ENCODE data around the gene SULT1B1. TPM values are rescaled to one million over a fixed set of nuclear protein-coding genes. Genes with fewer than 3 reads are reported as not detected.

SULT1B1 gene
- total RNA-seq, 1 donor from 2014 or later, result 0.89 TPM

DNA sequence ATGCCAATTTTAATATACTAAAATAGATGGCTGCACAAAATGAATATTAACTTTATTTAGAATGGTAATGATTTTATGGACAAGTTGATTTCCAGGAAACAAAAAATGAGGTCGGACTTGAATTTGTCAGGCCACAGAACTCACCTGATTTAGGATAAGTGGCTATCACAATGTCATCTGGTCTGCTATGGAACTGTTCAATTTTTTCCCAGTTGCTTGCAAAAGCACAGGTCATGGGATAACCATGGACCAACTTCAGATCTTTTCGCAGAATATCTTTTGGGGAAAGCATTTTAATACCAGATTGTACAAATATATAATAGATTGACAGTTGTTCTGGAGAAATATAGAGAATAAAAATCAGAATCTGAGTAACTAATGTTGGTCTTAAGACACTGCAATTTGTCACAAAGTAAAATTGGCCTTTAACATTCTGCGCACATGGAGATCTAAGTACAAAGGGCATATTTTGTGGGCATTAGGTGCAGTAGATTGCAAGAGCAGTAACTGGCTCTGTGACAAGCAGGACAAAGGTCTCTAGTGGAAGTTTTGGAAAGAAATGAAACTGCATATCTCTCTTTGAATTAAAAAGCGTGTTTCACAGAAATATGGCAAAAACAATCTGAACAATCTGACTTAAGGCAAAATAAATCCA is 5.4 kb downstream of the SULT1B1 start:
- ATAC-seq (ENCODE audit: poor library complexity), result no peak
- DNase-seq, result no peak
- intact Hi-C loops (cut with DNase I), result no loop called here

DNA sequence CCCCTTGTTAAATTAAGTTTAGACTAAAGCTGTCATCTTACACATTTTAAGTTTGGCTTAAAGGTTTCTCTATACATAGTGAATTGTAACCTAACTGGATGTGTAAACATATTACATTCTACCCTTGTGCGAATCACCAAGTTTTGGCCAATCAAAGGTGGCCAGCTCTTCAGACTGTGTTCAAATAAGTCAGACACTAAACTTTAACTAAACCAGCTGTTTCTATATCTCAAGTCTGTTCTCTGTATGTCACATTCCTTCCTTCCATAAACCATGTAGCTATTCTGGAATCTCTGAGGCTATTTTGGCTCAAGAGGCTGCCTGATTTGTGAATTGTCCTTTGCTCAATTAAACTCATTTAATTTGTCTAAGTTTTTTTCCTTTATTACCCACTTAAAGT is 6.7 kb downstream of the SULT1B1 start:
- ATAC-seq (ENCODE audit: poor library complexity) (no peak), DNase-seq (no peak)
- intact Hi-C loops (cut with DNase I), result no loop called here

- no peak for ATAC-seq (ENCODE audit: poor library complexity)
Measured at GRCh38 chr4:69750346-69750745, 10.1 kb downstream of the SULT1B1 start.

GRCh38 chr4:69749771-69750170 is 10.6 kb downstream of the SULT1B1 start:
- intact Hi-C loops (cut with DNase I), result no loop called here
- no peak for ATAC-seq (ENCODE audit: poor library complexity)
- DNase-seq, result no peak

More at GRCh38 chr4:69750346-69750745, 10.1 kb downstream of the SULT1B1 start:
- DNase-seq, result no peak
- intact Hi-C loops (cut with DNase I), result no loop called here

DNA sequence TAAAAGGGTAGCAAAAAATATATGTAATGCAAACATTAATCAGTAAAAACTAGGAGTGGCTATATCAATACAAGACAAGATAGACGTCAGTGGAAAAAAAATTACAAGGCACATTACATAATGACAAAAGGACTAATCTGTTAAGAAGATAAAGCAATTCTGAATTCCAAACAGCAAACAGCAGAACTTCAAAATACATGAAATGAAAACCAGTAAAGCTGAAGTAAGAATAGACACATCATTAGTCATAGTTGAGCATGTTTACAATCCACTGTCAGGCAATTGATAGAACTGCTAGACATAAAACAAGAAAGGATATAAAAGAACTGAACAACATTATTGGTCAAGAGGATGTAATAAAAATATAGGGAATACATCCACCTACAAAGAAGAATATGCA is 12.2 kb downstream of the SULT1B1 start:
- ATAC-seq (ENCODE audit: poor library complexity) (no peak), DNase-seq (no peak)
- intact Hi-C loops (cut with DNase I), result no loop called here

- no peak for ATAC-seq (ENCODE audit: poor library complexity)
- no peak for DNase-seq
- intact Hi-C loops (cut with DNase I), result no loop called here
Measured at GRCh38 chr4:69744157-69744478, 16.3 kb downstream of the SULT1B1 start.

DNA sequence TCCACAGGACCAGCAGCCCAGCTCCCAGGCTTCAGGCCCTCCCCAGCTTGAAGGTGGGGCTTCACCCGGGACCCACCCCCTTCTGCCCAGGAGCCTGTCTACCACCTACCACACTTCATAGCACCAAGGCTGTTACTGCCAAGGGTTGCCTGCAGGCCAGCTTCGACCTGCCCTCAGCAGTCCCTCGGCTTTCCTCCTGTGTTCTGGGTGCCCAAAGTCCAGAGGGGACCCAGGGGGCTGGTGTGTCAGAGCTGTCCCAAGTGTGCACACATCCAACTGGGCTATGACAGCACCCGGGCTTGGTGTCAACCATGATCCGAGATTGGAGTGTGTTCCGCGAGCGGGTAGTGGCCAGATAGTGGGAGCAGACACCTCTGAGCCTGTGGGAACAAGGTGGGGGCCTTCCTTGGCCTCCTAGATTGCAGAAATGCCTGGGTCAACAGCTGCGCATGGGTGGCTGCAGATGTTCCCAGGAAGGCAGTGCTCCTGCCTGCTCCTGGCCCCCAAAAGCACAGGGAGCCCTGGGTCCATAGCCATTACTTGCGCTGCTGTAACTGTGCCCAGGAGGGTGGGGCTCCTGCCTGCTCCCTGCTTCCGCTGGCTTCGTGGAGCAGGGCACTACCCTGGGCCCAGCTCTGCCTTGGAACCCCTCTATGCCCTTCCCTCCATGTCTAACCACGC is 16.8 kb downstream of the SULT1B1 start:
- intact Hi-C loops (cut with DNase I), result no loop called here
- no peak for DNase-seq
- ATAC-seq (ENCODE audit: poor library complexity), result no peak

GRCh38 chr4:69742596-69742995 is 17.8 kb downstream of the SULT1B1 start:
- ATAC-seq (ENCODE audit: poor library complexity), result no peak
- no peak for DNase-seq
- intact Hi-C loops (cut with DNase I), result no loop called here

- intact Hi-C loops (cut with DNase I), result no loop called here
- ATAC-seq (ENCODE audit: poor library complexity), result no peak
- DNase-seq, result no peak
Measured at GRCh38 chr4:69738872-69739271, 21.5 kb downstream of the SULT1B1 start.

DNA sequence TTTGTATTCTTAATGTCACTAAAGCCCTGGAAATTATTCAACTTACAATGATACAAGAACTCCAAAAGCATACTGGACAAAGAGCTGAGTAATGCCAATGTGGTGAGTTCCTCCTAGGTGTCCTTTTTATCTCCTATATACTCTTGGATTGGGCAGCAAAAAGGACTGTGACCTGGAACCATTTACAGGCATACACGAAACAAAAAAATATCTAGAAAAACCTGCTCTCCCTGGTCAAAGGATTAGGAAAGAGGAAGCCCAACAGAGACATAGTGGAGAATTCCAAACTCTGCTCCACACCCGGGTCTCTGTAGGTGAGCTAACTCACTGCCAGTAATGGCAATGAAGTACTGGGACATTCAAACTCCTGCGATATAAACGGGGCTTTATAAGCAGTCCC is 25.3 kb downstream of the SULT1B1 start:
- ATAC-seq (ENCODE audit: poor library complexity), result no peak

DNA sequence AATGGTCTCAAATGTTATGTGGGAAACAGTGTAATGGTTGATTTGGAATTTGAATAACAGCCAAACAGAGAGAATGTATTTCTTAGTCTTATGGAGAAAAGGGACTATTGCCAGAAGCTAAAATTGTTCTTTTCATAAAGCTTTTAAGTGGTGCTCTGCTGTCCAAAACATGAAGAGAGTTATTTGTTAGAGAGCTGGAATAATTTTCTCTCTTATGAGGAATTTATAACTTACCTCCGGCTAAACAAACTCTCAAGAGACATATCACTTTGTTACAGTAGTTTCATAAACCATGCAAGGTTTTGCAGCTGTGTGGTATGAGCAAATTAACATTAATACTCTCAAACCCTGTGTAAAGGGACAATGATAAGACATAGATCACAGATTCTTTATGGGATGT is 28.6 kb downstream of the SULT1B1 start:
- intact Hi-C loops (cut with DNase I), result no loop called here
- ATAC-seq (ENCODE audit: poor library complexity), result no peak
- no peak for DNase-seq

More for the DNA sequence above, 25.3 kb downstream of the SULT1B1 start:
- intact Hi-C loops (cut with DNase I), result no loop called here
- no peak for DNase-seq

DNA sequence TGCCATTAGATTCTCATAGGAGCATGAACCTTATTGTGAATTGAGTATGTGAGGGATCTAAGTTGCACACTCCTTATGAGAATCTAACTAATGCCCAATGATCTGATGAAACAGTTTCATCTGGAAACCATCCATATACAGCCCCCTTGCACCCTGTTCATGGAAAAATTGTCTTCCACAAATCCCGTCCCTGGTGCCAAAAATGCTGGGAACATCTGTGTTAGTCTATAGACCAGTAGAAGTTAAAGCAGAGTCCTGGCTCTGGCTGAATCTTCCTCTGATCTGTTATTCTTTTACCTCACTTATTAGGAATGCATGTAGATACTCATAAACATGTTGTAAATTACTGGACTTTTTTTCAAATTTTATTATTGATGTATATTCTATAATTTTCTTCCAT is 29.2 kb downstream of the SULT1B1 start:
- intact Hi-C loops (cut with DNase I), result no loop called here
- ATAC-seq (ENCODE audit: poor library complexity) (no peak), DNase-seq (no peak)

- intact Hi-C loops (cut with DNase I), result no loop called here
- DNase-seq (no peak), ATAC-seq (ENCODE audit: poor library complexity) (no peak)
Measured at GRCh38 chr4:69730002-69730401, 30.4 kb downstream of the SULT1B1 start.

DNA sequence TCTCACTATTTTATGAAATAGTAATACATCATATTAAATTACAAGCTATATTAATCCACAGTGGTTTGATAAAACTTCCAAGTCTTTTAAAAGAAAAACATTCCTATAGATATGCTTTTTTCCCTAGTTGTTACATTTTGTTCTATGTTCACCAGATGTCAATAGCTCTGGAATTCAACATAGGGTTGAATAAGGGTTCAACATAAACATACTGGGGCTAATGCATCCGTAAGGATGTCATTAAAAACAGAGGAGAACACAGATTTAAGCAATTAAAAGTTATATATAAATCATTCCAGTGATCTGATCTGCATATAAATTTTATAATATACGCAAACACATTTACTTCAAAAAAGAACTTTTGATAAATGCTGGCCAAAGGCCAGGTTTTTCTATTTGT is 32.5 kb downstream of the SULT1B1 start:
- DNase-seq, result no peak
- ATAC-seq (ENCODE audit: poor library complexity), result no peak
- intact Hi-C loops (cut with DNase I), result no loop called here

- intact Hi-C loops (cut with DNase I), result no loop called here
Measured at GRCh38 chr4:69727426-69727825, 33.0 kb downstream of the SULT1B1 start.

DNA sequence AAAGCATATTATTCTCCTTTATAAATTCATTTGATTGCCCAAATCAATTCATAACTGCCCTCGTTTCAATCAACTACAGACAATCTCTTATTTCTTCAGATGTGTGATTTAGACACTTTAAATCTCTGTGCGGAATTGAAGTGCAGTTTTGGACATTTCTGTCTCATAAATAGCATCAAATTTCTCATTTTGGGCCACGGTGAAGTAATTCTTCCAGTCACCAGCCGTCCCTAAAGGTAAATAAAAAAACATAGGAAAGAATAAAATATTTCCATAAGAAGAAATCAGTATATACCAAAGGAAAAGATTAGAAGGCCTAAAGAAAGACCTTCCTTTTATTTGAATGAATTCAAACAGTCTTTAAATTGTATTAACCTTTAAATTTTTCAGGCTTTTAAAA is 33.4 kb downstream of the SULT1B1 start:
- intact Hi-C loops (cut with DNase I), result no loop called here
- no peak for DNase-seq
- ATAC-seq (ENCODE audit: poor library complexity), result no peak

More at GRCh38 chr4:69727426-69727825, 33.0 kb downstream of the SULT1B1 start:
- no peak for ATAC-seq (ENCODE audit: poor library complexity)
- DNase-seq, result no peak

- DNase-seq (no peak), ATAC-seq (ENCODE audit: poor library complexity) (no peak)
- intact Hi-C loops (cut with DNase I), result no loop called here
Measured at GRCh38 chr4:69718396-69719271, 41.8 kb downstream of the SULT1B1 start.

DNA sequence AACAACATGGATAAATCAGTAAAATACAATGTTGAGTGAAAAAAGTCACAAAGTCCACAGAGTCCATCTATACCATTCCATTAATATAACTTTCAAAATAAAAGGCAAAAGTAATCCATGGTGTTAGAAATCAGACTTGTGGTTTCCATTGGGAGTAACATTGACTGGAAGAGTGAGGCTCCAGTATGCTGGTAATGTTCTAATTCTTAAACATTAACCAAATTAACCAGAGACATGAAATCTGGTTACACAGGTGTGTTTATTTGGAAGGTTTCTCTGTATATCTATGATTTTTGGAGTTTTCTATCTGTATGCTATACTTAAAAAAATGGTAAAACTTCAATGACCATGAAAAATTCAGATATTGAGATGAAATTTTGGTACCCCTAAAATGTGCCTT is 42.6 kb downstream of the SULT1B1 start:
- ATAC-seq (ENCODE audit: poor library complexity), result no peak
- intact Hi-C loops (cut with DNase I), result no loop called here
- DNase-seq, result no peak

DNA sequence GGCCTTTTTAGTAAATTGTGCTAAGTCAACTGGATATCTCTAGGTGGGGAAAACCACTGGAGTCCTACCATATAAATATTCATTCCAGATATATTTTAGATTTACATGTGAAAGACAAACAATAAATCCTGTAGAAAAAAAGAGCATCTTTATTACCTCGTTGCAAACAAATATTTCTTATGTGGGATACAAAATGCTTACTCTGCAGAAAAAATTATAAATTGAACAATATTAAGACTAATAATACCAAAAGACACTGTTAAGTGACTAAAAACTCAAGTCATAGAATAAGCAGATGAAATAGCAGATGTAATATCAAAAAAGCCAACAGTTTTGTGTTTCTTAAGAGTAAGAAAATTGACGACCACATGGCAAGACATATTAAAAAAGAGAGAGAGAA is 43.8 kb downstream of the SULT1B1 start:
- intact Hi-C loops (cut with DNase I), result no loop called here
- ATAC-seq (ENCODE audit: poor library complexity) (no peak), DNase-seq (no peak)

DNA sequence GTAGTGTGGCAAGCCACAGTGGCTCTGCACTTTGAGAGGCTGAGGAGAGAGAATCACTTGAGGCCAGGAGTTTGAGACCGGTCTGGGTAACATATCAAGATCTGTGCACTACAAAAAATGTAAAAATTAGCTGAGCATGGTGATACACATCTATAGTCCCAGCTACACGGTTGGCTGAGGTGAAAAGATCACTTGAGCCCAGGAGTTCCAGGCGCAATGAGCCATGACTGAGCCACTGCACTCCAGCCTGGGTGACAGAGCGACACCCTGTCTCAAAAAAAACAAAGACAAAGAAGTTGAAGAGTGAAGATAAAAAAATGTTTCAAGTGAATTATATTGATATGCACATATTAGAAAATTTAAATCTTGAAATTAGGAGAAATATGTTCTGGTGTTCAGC is 46.3 kb downstream of the SULT1B1 start:
- DNase-seq, result no peak
- intact Hi-C loops (cut with DNase I), result no loop called here

More for the DNA sequence above, 46.3 kb downstream of the SULT1B1 start:
- ATAC-seq (ENCODE audit: poor library complexity), result no peak

Measured in Right ventricle myocardium superior (tissue), 1 donor.